GM08714 (cell line): ENCODE measurements around the gene XRCC1.

Experiments used
- H3K4me3 ChIP-seq: fragments of 200-500 bp; sonication (Bioruptor generic); 2 replicates; pipeline ENCODE4 v1.5.1; 2014; ENCODE audit warnings: mild to moderate bottlenecking, low read length, inconsistent platforms
- ZNF274 ChIP-seq: IDR thresholded peaks from 2 replicates; pipeline ENCODE4 v1.6.1; 2012; ENCODE audit warnings: mild to moderate bottlenecking, low read depth, low read length

Gene XRCC1

GRCh38 chr19:43495082-43495481, 80.2 kb downstream of the XRCC1 start:
- no peak for TF ChIP-seq ZNF274
- H3K4me3 ChIP-seq, result no peak overlapping the region
